ENCODE measurements around the gene SOX21. TPM values are rescaled to one million over a fixed set of nuclear protein-coding genes. Genes with fewer than 3 reads are reported as not detected.
A peak's percentile ranks its signal among the peaks of the same experiment; 100 is the strongest.

Gene SOX21
- total and polyA plus RNA-seq, 2 experiments from 2014 or later = 1.7 to 3.5 TPM

DNA sequence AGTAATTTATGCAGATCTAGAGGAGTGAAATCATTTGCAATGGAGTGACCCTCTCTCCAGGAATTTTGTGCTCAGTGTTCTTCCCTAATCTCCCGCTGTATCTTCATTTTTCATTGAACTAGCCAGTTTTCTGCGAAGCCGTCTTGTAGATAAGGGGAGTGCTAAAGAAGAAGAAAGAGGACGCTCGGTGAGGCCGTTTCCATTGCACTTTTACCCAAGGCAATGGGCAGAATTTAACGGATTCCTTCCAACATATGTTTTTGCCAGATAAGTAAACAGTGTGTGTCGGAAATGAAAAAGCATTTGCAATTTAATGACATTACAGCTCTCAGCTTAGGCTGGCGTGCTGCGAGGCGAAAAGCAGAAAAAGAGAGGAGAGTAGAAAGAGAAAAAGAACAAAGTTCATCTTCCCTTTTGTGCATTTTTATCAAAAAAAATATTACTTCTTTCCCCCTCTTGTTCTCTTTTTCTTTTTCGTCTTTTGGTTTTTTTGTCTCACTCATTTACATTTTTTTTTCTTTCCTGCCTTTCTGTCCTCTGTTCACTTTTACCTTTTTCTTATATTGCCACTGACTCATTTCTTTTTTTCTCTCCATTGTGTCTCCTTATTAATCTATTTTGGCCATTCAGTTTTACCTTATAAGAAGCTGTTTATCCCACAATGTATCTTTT, 49.9 kb downstream of the SOX21 start:
- H3K4me1 ChIP-seq (ENCODE audit: insufficient read depth) = peaks cover 13% of the 10 kb centered on the region
- ATAC-seq (no peak), DNase-seq (ENCODE audit: low spot score) (no peak)
- Mint-ChIP-seq H3K9me3 (no peaks in the 10 kb centered on the region), H3K27me3 (ENCODE audit: insufficient read depth, low read depth, poor library complexity) (peaks cover 8% of the 10 kb centered on the region), H3K4me1 (peaks cover 32% of the 10 kb centered on the region), H3K27ac (no peak overlapping the region), H3K4me3 (no peak overlapping the region), H3K36me3 (ENCODE audit: low read depth) (no peaks in the 10 kb centered on the region)
- no peak overlapping the region for H3K27ac ChIP-seq (ENCODE audit: low read depth)
- no peaks in the 10 kb centered on the region for H3K27me3 ChIP-seq (ENCODE audit: insufficient read depth)
- no peaks in the 10 kb centered on the region for H3K79me2 ChIP-seq (replicated peaks; ENCODE audit: insufficient read depth)
- 0 out of 2 replicates have a peak overlapping the region, but pooled peaks have one; percentile 53 for H3K4me2 ChIP-seq
- no peaks in the 10 kb centered on the region for H3F3A ChIP-seq (replicated peaks; ENCODE audit: low read depth)
- TF ChIP-seq NANOG (IDR thresholded peaks at IDR 0.05; ENCODE audit: borderline replicate concordance) = no peak
- H3K4me3 ChIP-seq = peak overlapping the region; percentile 17; the same call in 1 of the 2 replicates
- no peaks in the 10 kb centered on the region for H3K9me2 ChIP-seq (ENCODE audit: insufficient read depth)
- no peak overlapping the region for H2AFZ ChIP-seq
- no peaks in the 10 kb centered on the region for H3K36me3 ChIP-seq (ENCODE audit: insufficient read depth)
- H4K20me1 ChIP-seq (replicated peaks; ENCODE audit: insufficient read depth) = no peaks in the 10 kb centered on the region

DNA sequence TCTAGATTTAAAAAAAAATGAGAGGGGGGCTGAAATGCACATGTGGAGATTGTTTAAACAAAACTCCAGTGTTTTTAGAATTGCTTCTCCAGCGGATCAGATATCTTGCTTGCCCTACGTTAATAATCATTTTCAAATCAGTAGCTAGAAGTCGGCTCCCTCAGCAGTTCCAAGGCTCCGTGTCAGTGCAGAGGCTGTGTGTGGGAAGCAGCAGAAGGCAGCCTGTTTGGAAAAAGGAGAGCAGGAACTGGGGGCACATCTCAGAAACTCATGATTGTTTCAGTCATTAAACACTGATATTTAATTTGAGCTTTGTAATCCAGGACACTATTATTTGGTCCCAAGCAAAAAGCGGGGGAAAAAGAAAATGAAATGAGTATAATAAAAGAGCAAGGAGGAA, 50.9 kb downstream of the SOX21 start:
- Histone ChIP-seq H3K9me2 (ENCODE audit: insufficient read depth) (no peaks in the 10 kb centered on the region), H3K36me3 (ENCODE audit: insufficient read depth) (no peaks in the 10 kb centered on the region), H3K4me3 (no peak overlapping the region), H2AFZ (no peak overlapping the region), H3K27ac (ENCODE audit: low read depth) (no peak overlapping the region), H3K4me2 (no peak overlapping the region), H3K4me1 (ENCODE audit: insufficient read depth) (peaks cover 13% of the 10 kb centered on the region), H4K20me1 (replicated peaks; ENCODE audit: insufficient read depth) (no peaks in the 10 kb centered on the region), H3K27me3 (ENCODE audit: insufficient read depth) (no peaks in the 10 kb centered on the region), H3F3A (replicated peaks; ENCODE audit: low read depth) (no peaks in the 10 kb centered on the region), H3K79me2 (replicated peaks; ENCODE audit: insufficient read depth) (no peaks in the 10 kb centered on the region)
- DNase-seq (ENCODE audit: low spot score) = no peak
- H3K9me3 Mint-ChIP-seq = no peaks in the 10 kb centered on the region
- H3K4me3 Mint-ChIP-seq = no peak overlapping the region; the same call in 2 of the 3 replicates
- peak overlapping the region; percentile 51; the same call in 1 of the 2 replicates for H3K27ac Mint-ChIP-seq
- H3K27me3 Mint-ChIP-seq (ENCODE audit: insufficient read depth, low read depth, poor library complexity) = peaks cover 8% of the 10 kb centered on the region
- no peaks in the 10 kb centered on the region; the same call in 2 of the 3 replicates for H3K36me3 Mint-ChIP-seq (ENCODE audit: low read depth)
- H3K4me1 Mint-ChIP-seq = peaks cover 32% of the 10 kb centered on the region
- peak; percentile 60 for ATAC-seq
- TF ChIP-seq EZH2phosphoT487 (IDR thresholded peaks at IDR 0.05; ENCODE audit: unreplicated experiment) (no peak), EZH2 (IDR thresholded peaks at IDR 0.05; ENCODE audit: low read depth, unreplicated experiment) (no peak), ZNF331 (CRISPR knock-in tag; IDR thresholded peaks at IDR 0.05; ENCODE audit: low read depth) (no peak), ZNF462 (CRISPR knock-in tag; IDR thresholded peaks at IDR 0.05) (no peak), NANOG (IDR thresholded peaks at IDR 0.05; ENCODE audit: borderline replicate concordance) (no peak), STAT1 (IDR thresholded peaks at IDR 0.05; ENCODE audit: unreplicated experiment) (no peak)
- TF ChIP-seq, protein P1, sequence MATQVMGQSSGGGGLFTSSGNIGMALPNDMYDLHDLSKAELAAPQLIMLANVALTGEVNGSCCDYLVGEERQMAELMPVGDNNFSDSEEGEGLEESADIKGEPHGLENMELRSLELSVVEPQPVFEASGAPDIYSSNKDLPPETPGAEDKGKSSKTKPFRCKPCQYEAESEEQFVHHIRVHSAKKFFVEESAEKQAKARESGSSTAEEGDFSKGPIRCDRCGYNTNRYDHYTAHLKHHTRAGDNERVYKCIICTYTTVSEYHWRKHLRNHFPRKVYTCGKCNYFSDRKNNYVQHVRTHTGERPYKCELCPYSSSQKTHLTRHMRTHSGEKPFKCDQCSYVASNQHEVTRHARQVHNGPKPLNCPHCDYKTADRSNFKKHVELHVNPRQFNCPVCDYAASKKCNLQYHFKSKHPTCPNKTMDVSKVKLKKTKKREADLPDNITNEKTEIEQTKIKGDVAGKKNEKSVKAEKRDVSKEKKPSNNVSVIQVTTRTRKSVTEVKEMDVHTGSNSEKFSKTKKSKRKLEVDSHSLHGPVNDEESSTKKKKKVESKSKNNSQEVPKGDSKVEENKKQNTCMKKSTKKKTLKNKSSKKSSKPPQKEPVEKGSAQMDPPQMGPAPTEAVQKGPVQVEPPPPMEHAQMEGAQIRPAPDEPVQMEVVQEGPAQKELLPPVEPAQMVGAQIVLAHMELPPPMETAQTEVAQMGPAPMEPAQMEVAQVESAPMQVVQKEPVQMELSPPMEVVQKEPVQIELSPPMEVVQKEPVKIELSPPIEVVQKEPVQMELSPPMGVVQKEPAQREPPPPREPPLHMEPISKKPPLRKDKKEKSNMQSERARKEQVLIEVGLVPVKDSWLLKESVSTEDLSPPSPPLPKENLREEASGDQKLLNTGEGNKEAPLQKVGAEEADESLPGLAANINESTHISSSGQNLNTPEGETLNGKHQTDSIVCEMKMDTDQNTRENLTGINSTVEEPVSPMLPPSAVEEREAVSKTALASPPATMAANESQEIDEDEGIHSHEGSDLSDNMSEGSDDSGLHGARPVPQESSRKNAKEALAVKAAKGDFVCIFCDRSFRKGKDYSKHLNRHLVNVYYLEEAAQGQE (IDR thresholded peaks at IDR 0.05; ENCODE audit: unreplicated experiment) = no peak
- TF ChIP-seq, protein P2, sequence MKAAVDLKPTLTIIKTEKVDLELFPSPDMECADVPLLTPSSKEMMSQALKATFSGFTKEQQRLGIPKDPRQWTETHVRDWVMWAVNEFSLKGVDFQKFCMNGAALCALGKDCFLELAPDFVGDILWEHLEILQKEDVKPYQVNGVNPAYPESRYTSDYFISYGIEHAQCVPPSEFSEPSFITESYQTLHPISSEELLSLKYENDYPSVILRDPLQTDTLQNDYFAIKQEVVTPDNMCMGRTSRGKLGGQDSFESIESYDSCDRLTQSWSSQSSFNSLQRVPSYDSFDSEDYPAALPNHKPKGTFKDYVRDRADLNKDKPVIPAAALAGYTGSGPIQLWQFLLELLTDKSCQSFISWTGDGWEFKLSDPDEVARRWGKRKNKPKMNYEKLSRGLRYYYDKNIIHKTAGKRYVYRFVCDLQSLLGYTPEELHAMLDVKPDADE (IDR thresholded peaks at IDR 0.05) = no peak

Measured in GM23338 (cell line).